ENCODE results near the gene ITGBL1.

The ITGBL1 gene

DNA sequence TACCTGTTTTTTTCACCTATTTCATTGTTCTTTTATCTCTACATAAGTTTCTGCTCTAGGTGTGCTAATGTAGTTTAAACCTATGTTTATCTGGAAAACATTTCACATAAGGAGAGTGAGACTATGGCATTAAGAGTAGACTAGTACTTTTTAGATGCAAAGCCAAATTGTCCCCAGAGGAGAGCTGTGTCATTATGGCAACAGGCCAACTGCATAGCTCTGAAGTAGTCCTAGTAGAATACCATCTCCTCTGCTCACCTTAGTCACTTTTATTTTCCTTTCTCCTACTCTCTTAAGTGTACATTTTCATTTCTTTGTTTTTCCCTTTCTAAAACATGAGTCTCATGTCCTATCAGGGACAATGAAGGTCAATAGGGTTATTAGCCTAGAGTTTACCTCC, 123.1 kb downstream of the ITGBL1 start:
- no peak overlapping the region for H3K27ac ChIP-seq (ENCODE audit: low read length)
- no peak for DNase-seq

DNA sequence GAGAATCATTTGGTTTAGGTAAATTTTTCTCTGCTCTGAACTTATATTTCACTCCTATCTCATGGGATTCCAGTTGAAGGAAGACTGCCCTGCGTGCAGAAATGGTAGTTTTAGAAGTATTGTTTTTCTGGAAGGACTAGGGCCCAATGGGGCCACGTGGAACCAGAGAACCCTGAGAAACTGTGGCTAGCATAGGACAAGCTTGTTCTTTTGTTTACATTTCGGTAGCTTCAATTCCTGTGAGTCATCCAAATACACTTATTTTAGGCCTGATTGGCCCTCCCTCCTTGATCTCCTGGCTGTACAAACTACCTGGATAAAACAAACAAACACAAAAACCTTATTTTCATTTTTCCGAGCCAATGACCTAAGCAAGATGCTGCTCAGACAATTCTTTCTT, 124.0 kb downstream of the ITGBL1 start:
- no peak for DNase-seq
- H3K9ac ChIP-seq (ENCODE audit: low read length), result no peak overlapping the region

More for the DNA sequence above, 123.1 kb downstream of the ITGBL1 start:
- H3F3A ChIP-seq (ENCODE audit: insufficient read depth, low read length), result no peaks in the 10 kb centered on the region
- no peak overlapping the region for H3K4me2 ChIP-seq (ENCODE audit: low read depth, low read length)
- no peaks in the 10 kb centered on the region for H3K9me3 ChIP-seq (replicated peaks; ENCODE audit: insufficient read depth, low read length)
- H3K4me1 ChIP-seq (ENCODE audit: low read length), result no peaks in the 10 kb centered on the region
- H3K27me3 ChIP-seq (replicated peaks; ENCODE audit: insufficient read depth, low read length), result no peaks in the 10 kb centered on the region
- no peaks in the 10 kb centered on the region for H3K79me2 ChIP-seq (ENCODE audit: low read length)
- no peak overlapping the region for H3K9ac ChIP-seq (ENCODE audit: low read length)
- H3K9me2 ChIP-seq (replicated peaks; ENCODE audit: insufficient read depth, low read length), result no peaks in the 10 kb centered on the region
- H3K36me3 ChIP-seq (replicated peaks; ENCODE audit: insufficient read depth, low read length), result no peaks in the 10 kb centered on the region
- TF ChIP-seq EZH2phosphoT487 (IDR thresholded peaks at IDR 0.05; ENCODE audit: low read length) (no peak), EZH2 (optimal IDR thresholded peaks at IDR 0.05; ENCODE audit: low read depth, low read length) (no peak)
- TF ChIP-seq, protein P1, sequence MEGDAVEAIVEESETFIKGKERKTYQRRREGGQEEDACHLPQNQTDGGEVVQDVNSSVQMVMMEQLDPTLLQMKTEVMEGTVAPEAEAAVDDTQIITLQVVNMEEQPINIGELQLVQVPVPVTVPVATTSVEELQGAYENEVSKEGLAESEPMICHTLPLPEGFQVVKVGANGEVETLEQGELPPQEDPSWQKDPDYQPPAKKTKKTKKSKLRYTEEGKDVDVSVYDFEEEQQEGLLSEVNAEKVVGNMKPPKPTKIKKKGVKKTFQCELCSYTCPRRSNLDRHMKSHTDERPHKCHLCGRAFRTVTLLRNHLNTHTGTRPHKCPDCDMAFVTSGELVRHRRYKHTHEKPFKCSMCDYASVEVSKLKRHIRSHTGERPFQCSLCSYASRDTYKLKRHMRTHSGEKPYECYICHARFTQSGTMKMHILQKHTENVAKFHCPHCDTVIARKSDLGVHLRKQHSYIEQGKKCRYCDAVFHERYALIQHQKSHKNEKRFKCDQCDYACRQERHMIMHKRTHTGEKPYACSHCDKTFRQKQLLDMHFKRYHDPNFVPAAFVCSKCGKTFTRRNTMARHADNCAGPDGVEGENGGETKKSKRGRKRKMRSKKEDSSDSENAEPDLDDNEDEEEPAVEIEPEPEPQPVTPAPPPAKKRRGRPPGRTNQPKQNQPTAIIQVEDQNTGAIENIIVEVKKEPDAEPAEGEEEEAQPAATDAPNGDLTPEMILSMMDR (IDR thresholded peaks at IDR 0.05; ENCODE audit: low read length), result no peak
- no peak overlapping the region for H3K4me3 ChIP-seq (ENCODE audit: low read length)
- no peaks in the 10 kb centered on the region for H4K20me1 ChIP-seq (ENCODE audit: insufficient read depth, low read length)
- H2AFZ ChIP-seq (ENCODE audit: low read length), result no peak overlapping the region

DNA sequence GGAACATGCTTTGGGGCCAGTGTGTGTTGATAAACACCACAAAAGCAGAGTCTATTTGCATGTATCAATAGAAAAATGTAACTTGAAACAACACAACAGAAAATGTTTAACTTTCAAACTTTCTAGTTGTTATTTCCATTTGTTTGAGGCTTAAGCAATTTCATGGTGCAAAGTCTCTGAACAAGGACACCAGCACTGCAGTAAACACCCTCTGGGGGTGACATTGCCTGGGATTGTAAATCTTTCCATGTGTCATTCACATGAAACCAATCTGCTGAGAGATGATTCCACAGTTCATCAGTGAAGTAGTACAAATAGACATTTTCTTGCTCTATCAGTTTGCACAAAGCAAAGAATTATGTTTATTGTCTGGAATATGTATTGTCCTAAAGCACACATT, 124.5 kb downstream of the ITGBL1 start:
- DNase-seq, result no peak
- Histone ChIP-seq H2AFZ (ENCODE audit: low read length) (no peak overlapping the region), H3K4me3 (ENCODE audit: low read length) (no peak overlapping the region), H3K4me1 (ENCODE audit: low read length) (no peaks in the 10 kb centered on the region), H3F3A (ENCODE audit: insufficient read depth, low read length) (no peaks in the 10 kb centered on the region), H3K27me3 (replicated peaks; ENCODE audit: insufficient read depth, low read length) (no peaks in the 10 kb centered on the region), H4K20me1 (ENCODE audit: insufficient read depth, low read length) (no peaks in the 10 kb centered on the region), H3K36me3 (replicated peaks; ENCODE audit: insufficient read depth, low read length) (no peaks in the 10 kb centered on the region), H3K79me2 (ENCODE audit: low read length) (no peaks in the 10 kb centered on the region), H3K4me2 (ENCODE audit: low read depth, low read length) (no peak overlapping the region), H3K9me2 (replicated peaks; ENCODE audit: insufficient read depth, low read length) (no peaks in the 10 kb centered on the region), H3K9me3 (replicated peaks; ENCODE audit: insufficient read depth, low read length) (no peaks in the 10 kb centered on the region), H3K9ac (ENCODE audit: low read length) (no peak overlapping the region), H3K27ac (ENCODE audit: low read length) (no peak overlapping the region)
- TF ChIP-seq EZH2 (optimal IDR thresholded peaks at IDR 0.05; ENCODE audit: low read depth, low read length) (no peak), EZH2phosphoT487 (IDR thresholded peaks at IDR 0.05; ENCODE audit: low read length) (no peak)

More for the DNA sequence above, 124.0 kb downstream of the ITGBL1 start:
- Histone ChIP-seq H3K4me3 (ENCODE audit: low read length) (no peak overlapping the region), H3K27ac (ENCODE audit: low read length) (no peak overlapping the region), H3K4me2 (ENCODE audit: low read depth, low read length) (no peak overlapping the region), H3K79me2 (ENCODE audit: low read length) (no peaks in the 10 kb centered on the region), H2AFZ (ENCODE audit: low read length) (no peak overlapping the region), H4K20me1 (ENCODE audit: insufficient read depth, low read length) (no peaks in the 10 kb centered on the region), H3K9me2 (replicated peaks; ENCODE audit: insufficient read depth, low read length) (no peaks in the 10 kb centered on the region), H3K36me3 (replicated peaks; ENCODE audit: insufficient read depth, low read length) (no peaks in the 10 kb centered on the region), H3K27me3 (replicated peaks; ENCODE audit: insufficient read depth, low read length) (no peaks in the 10 kb centered on the region), H3K4me1 (ENCODE audit: low read length) (no peaks in the 10 kb centered on the region), H3K9me3 (replicated peaks; ENCODE audit: insufficient read depth, low read length) (no peaks in the 10 kb centered on the region), H3F3A (ENCODE audit: insufficient read depth, low read length) (no peaks in the 10 kb centered on the region)
- TF ChIP-seq EZH2phosphoT487 (IDR thresholded peaks at IDR 0.05; ENCODE audit: low read length), result no peak
- no peak for TF ChIP-seq EZH2 (optimal IDR thresholded peaks at IDR 0.05; ENCODE audit: low read depth, low read length)
- TF ChIP-seq, protein P1 (IDR thresholded peaks at IDR 0.05; ENCODE audit: low read length), result no peak

DNA sequence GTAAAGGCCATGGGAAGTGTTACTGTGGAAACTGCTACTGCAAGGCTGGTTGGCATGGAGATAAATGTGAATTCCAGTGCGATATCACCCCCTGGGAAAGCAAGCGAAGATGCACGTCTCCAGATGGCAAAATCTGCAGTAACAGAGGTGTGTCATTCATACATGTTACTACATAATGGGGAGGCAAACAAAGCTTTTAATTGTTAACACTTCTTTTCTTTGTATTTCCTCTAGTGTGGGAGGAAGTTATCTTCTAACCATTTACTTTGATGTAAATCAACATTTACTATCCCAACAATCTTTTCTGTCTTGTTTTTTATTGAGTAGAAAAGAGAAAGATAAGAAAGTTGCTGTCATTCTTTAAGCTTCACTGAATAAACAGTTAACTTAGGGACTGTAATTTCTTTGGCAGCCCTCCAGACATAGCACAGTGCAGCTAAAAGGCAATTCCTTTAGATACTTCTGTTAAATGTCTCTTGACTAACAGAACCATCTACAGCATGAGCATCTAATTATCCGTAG, 126.9 kb downstream of the ITGBL1 start:
- no peak overlapping the region for H3K4me3 ChIP-seq (ENCODE audit: low read length)
- no peaks in the 10 kb centered on the region for H3K79me2 ChIP-seq (ENCODE audit: low read length)
- H3K4me2 ChIP-seq (ENCODE audit: low read depth, low read length), result no peak overlapping the region
- H3K9ac ChIP-seq (ENCODE audit: low read length), result no peak overlapping the region
- no peak overlapping the region for H3K27ac ChIP-seq (ENCODE audit: low read length)
- no peaks in the 10 kb centered on the region for H3K4me1 ChIP-seq (ENCODE audit: low read length)
- H3K36me3 ChIP-seq (replicated peaks; ENCODE audit: insufficient read depth, low read length), result no peaks in the 10 kb centered on the region
- DNase-seq, result no peak
- no peaks in the 10 kb centered on the region for H4K20me1 ChIP-seq (ENCODE audit: insufficient read depth, low read length)
- no peaks in the 10 kb centered on the region for H3K9me3 ChIP-seq (replicated peaks; ENCODE audit: insufficient read depth, low read length)
- no peak overlapping the region for H2AFZ ChIP-seq (ENCODE audit: low read length)
- no peaks in the 10 kb centered on the region for H3K9me2 ChIP-seq (replicated peaks; ENCODE audit: insufficient read depth, low read length)
- H3K27me3 ChIP-seq (replicated peaks; ENCODE audit: insufficient read depth, low read length), result no peaks in the 10 kb centered on the region
- H3F3A ChIP-seq (ENCODE audit: insufficient read depth, low read length), result no peaks in the 10 kb centered on the region
- TF ChIP-seq EZH2 (optimal IDR thresholded peaks at IDR 0.05; ENCODE audit: low read depth, low read length) (no peak), EZH2phosphoT487 (IDR thresholded peaks at IDR 0.05; ENCODE audit: low read length) (no peak)
- TF ChIP-seq, protein P1 (IDR thresholded peaks at IDR 0.05; ENCODE audit: low read length), result no peak

Measured in MM.1S (cell line).